A549 (cell line): ENCODE results near the gene TMEM273. TPM values are rescaled to one million over a fixed set of nuclear protein-coding genes. Genes with fewer than 3 reads are reported as not detected.

Experiments used
- ATAC-seq, 2 experiments: fragments of 200-7000 bp in 1 of 2; fragments of >200 bp in 1 of 2; cut with Nextera tagmentation in 1 of 2; cut with Tn5 transposase in 1 of 2; 3 replicates each; pipeline versions ENCODE4 v1.8.0 to v1.9.1; 2018 to 2020; ENCODE audit warnings: mild to moderate bottlenecking in 1 of 2, moderate library complexity in 1 of 2
- CTCF ChIA-PET: fragments of 300-600 bp; sonication (Branson Sonifier 250); formaldehyde crosslinking; extraction: SDS; loops from one replicate; lab custom pipeline; 2021; ENCODE audit warnings: antibody characterized with exemption, inconsistent platforms; lab: Yijun Ruan, JAX
- POLR2A ChIA-PET: fragments of 350-600 bp; formaldehyde crosslinking; extraction: SDS; loops from one replicate; lab custom pipeline; 2021; ENCODE audit warnings: antibody characterized with exemption, inconsistent platforms; lab: Yijun Ruan, JAX
- DNase-seq, 2 experiments: peaks; one replicate each; pipeline versions ENCODE4 v3.0.0 to v3.0.0-alpha.2; 2011 to 2016; ENCODE audit warnings: low read depth in 1 of 2, low spot score in 1 of 2
- FAIRE-seq: peaks from 2 replicates; lab custom pipeline; 2011; peaks lifted over from hg19 to GRCh38; lab: Jason Lieb, UNC
- H3K27ac ChIP-seq, 2 experiments: fragments of >200 bp; sonication (Bioruptor Twin); formaldehyde crosslinking; 3 replicates each; pipeline ENCODE4 v1.5.1; 2016 to 2017
- H3K4me1 ChIP-seq: fragments of >200 bp; sonication (Bioruptor Twin); formaldehyde crosslinking; 3 replicates; pipeline ENCODE4 v1.6.1; 2016
- H3K4me2 ChIP-seq: fragments of >200 bp; sonication (Bioruptor Twin); formaldehyde crosslinking; 3 replicates; pipeline ENCODE4 v1.6.1; 2016
- H3K4me3 ChIP-seq: fragments of >200 bp; sonication (Bioruptor Twin); formaldehyde crosslinking; 3 replicates; pipeline ENCODE4 v1.5.1; 2016
- H3K9me3 ChIP-seq: fragments of >200 bp; sonication (Bioruptor Twin); formaldehyde crosslinking; 3 replicates; pipeline ENCODE4 v1.6.1; 2016
- CHD2 ChIP-seq: fragments of 150-350 bp; IDR thresholded peaks from 2 replicates; pipeline ENCODE4 v1.6.1; 2014; ENCODE audit warnings: low read length; ENCODE audit not compliant: partially characterized antibody
- CTCF ChIP-seq: fragments of >200 bp; sonication (Bioruptor Twin); formaldehyde crosslinking; IDR thresholded peaks from 3 replicates; pipeline ENCODE4 v1.5.1; 2016
- EHF ChIP-seq: fragments of 250-450 bp; sonication (Bioruptor Pico); IDR thresholded peaks from 2 replicates; pipeline ENCODE4 v1.5.0; 2020; ENCODE audit warnings: mild to moderate bottlenecking
- EP300 ChIP-seq, 2 experiments: fragments of >200 bp; sonication (Bioruptor Twin); formaldehyde crosslinking; IDR thresholded peaks; 2 replicates in 1 of 2; 3 replicates in 1 of 2; pipeline ENCODE4 v1.6.1; 2016 to 2017
- HEYL ChIP-seq: fragments of 250-450 bp; sonication (Bioruptor Pico); IDR thresholded peaks from 2 replicates; pipeline ENCODE4 v1.8.0; 2021; ENCODE audit warnings: mild to moderate bottlenecking, moderate library complexity
- JUNB ChIP-seq: fragments of >200 bp; sonication (Bioruptor Twin); formaldehyde crosslinking; IDR thresholded peaks from 2 replicates; pipeline ENCODE4 v1.6.1; 2016
- MAX ChIP-seq: IDR thresholded peaks from 2 replicates; pipeline ENCODE4 v1.6.1; 2012
- MAZ ChIP-seq: fragments of 150-350 bp; IDR thresholded peaks from 2 replicates; pipeline ENCODE4 v1.6.1; 2014; ENCODE audit warnings: antibody characterized with exemption, low read depth, low read length, borderline replicate concordance
- NFE2L2 ChIP-seq: fragments of 150-350 bp; conservative IDR thresholded peaks from 2 replicates; pipeline ENCODE4 v1.6.1; 2014; ENCODE audit warnings: low read length
- PBX3 ChIP-seq: IDR thresholded peaks from 2 replicates; pipeline ENCODE4 v1.6.1; 2012
- PHF8 ChIP-seq: fragments of 200-600 bp; sonication (generic); IDR thresholded peaks from 2 replicates; pipeline ENCODE4 v1.6.1; 2016; ENCODE audit warnings: low read depth, mild to moderate bottlenecking, antibody characterized with exemption, moderate library complexity, borderline replicate concordance
- RAD21 ChIP-seq, 2 experiments: fragments of >200 bp in 1 of 2; sonication (Bioruptor Twin) in 1 of 2; formaldehyde crosslinking in 1 of 2; IDR thresholded peaks in 1 of 2; conservative IDR thresholded peaks in 1 of 2; 2 replicates in 1 of 2; 3 replicates in 1 of 2; pipeline ENCODE4 v1.6.1; 2012 to 2018; ENCODE audit warnings: inconsistent platforms in 1 of 2
- REST ChIP-seq: fragments of 200-600 bp; sonication (generic); IDR thresholded peaks from 2 replicates; pipeline ENCODE4 v1.6.1; 2016; ENCODE audit warnings: antibody characterized with exemption, mild to moderate bottlenecking, moderate library complexity
- RNF2 ChIP-seq: fragments of 200-600 bp; sonication (generic); IDR thresholded peaks from 2 replicates; pipeline ENCODE4 v1.6.1; 2016; ENCODE audit warnings: low read depth, mild to moderate bottlenecking, antibody characterized with exemption, moderate library complexity, borderline replicate concordance
- SMC3 ChIP-seq: fragments of >200 bp; sonication (Bioruptor Twin); formaldehyde crosslinking; IDR thresholded peaks from 3 replicates; pipeline ENCODE4 v1.6.1; 2018; ENCODE audit warnings: inconsistent platforms
- ZFP36 ChIP-seq: fragments of 450-650 bp; IDR thresholded peaks from 2 replicates; pipeline ENCODE4 v1.6.1; 2014; ENCODE audit warnings: borderline replicate concordance; ENCODE audit not compliant: partially characterized antibody
- ZNF302 ChIP-seq: fragments of 250-450 bp; sonication (Bioruptor Pico); IDR thresholded peaks from 2 replicates; pipeline ENCODE4 v1.9.0; 2021; ENCODE audit warnings: inconsistent platforms, mild to moderate bottlenecking, moderate library complexity
- WGBS: methylation state at CpG from one replicate; pipeline ENCODE4 v1.1.6; 2017; ENCODE audit errors: missing lambda C conversion rate; 5-methylcytosine and 5-hydroxymethylcytosine counted together
- polyA plus RNA-seq, 4 experiments: library from polyadenylated mRNA; depleted of rRNA in 3 of 4; stranded (reverse); fragments of >200 nt; fragmentation: RNase III in 1 of 4; extraction: RNeasy Plus Mini Kit Qiagen cat#74134 plus additional on column Dnase treatment in 1 of 4; gene quantifications; 2 replicates in 3 of 4; 3 replicates in 1 of 4; pipeline ENCODE4 v1.2.3, GENCODE V29; 2011 to 2017

TMEM273 gene
- polyA plus RNA-seq, 2 of the 4 experiments (the other 2 are of a cell fraction): not detected

DNA sequence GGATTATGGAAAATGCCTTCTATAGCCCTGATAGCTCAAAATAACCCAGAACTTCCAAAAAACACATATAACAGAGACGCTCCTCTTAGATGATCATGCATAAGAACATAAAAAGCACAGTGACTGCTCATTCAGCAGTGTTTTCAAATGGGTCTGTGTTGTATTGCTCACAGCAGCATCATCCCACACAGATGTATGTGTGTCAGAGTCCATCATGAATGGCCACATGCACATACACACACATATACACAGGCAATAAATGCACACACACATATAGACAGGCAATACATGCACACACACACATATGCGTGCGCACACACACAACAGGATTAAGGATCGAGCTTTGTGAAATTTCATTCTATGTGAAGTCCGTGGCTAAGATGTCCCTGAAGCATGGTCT is 26.1 kb downstream of the TMEM273 start:
- ATAC-seq: no peak
- no peak for DNase-seq
- no peak for FAIRE-seq
- ChIA-PET POLR2A (interaction anchor here (1.1 kb wide), 1 partner anchor 22 kb away, joined by 3 read pairs; no protein-coding TSS in a partner anchor), CTCF (interaction anchor here (0.7 to 4.9 kb wide), 11 partner anchors 9 to 798 kb away, joined by 3 to 40 read pairs (median 3); no protein-coding TSS in a partner anchor)
- Histone ChIP-seq H3K27ac (no peak overlapping the region), H3K4me3 (no peak overlapping the region), H3K9me3 (no peaks in the 10 kb centered on the region), H3K4me2 (no peak overlapping the region), H3K4me1 (no peaks in the 10 kb centered on the region)
- WGBS: 49% methylated on average over 5 of the region's 5 CpGs
- TF ChIP-seq EP300 (IDR thresholded peaks at IDR 0.05): no peak
- TF ChIP-seq HEYL: no peak
- TF ChIP-seq ZNF302: no peak
- no peak for TF ChIP-seq ZFP36
- no peak for TF ChIP-seq PBX3
- TF ChIP-seq MAX: no peak
- TF ChIP-seq MAZ: no peak
- TF ChIP-seq CHD2: no peak
- TF ChIP-seq RNF2: no peak
- TF ChIP-seq NFE2L2: no peak
- TF ChIP-seq REST: no peak
- no peak for TF ChIP-seq EHF (CRISPR knock-in tag)
- TF ChIP-seq JUNB: no peak
- no peak for TF ChIP-seq CTCF

- DNase-seq (peak in 1 of 2 experiments; percentile 44), ATAC-seq (peak; percentile 78 to 79; a peak in 5 of 6 replicates), FAIRE-seq (no peak)
- no peaks in the 10 kb centered on the region for H3K9me3 ChIP-seq
- WGBS: 13% methylated on average over 8 of the region's 8 CpGs
- H3K4me3 ChIP-seq: no peak overlapping the region
- no peak overlapping the region for H3K4me2 ChIP-seq
- TF ChIP-seq PHF8 (no peak), SMC3 (peak; percentile 37; the same call in 2 of the 3 replicates), RAD21 (conservative IDR thresholded peaks at IDR 0.05 in 1 of 2, IDR thresholded peaks at IDR 0.05 in 1 of 2) (peak; percentile 24 to 29; a peak in 3 of 5 replicates)
- no peaks in the 10 kb centered on the region for H3K4me1 ChIP-seq
- ChIA-PET CTCF (interaction anchor here (0.7 to 4.9 kb wide), 12 partner anchors 9 to 798 kb away, joined by 3 to 40 read pairs (median 3); no protein-coding TSS in a partner anchor), POLR2A (interaction anchor here (1.1 kb wide), 1 partner anchor 22 kb away, joined by 3 read pairs; no protein-coding TSS in a partner anchor)
- no peak overlapping the region for H3K27ac ChIP-seq
Observed at GRCh38 chr10:49161411-49161997, 26.7 kb downstream of the TMEM273 start.
